Measurements from ENCODE around the gene GADD45B. TPM values are rescaled to one million over a fixed set of nuclear protein-coding genes. Genes with fewer than 3 reads are reported as not detected.
A peak's percentile ranks its signal among the peaks of the same experiment; 100 is the strongest.

The GADD45B gene
- total and polyA plus RNA-seq, 10 of the 15 experiments (the other 5 are each of a cell fraction or from before 2014, with no cell fraction given) = 2.4 to 180 (median 91.1) TPM

GRCh38 chr19:2475702-2476450, at the start of gene GADD45B (continued):
- peak; percentile 96; the same call in 1 of the 2 replicates for TF ChIP-seq TCF3 (IDR thresholded peaks at IDR 0.05; ENCODE audit: borderline replicate concordance, insufficient read depth, low read depth, low read length)
- peak; percentile 89 for TF ChIP-seq ZNF384 (IDR thresholded peaks at IDR 0.05; ENCODE audit: borderline replicate concordance, low read depth, low read length)
- TF ChIP-seq NFIC (IDR thresholded peaks at IDR 0.05; ENCODE audit: low read depth, low read length) = peak; percentile 50; the same call in 1 of the 2 replicates
- TF ChIP-seq EED (IDR thresholded peaks at IDR 0.05; ENCODE audit: low read depth) = peak; percentile 23; the same call in 1 of the 2 replicates
- TF ChIP-seq ZNF622 (IDR thresholded peaks at IDR 0.05) = no peak
- TF ChIP-seq BCLAF1 (IDR thresholded peaks at IDR 0.05) = peak; percentile 71; the same call in 1 of the 2 replicates
- TF ChIP-seq RCOR1 (conservative IDR thresholded peaks at IDR 0.05; ENCODE audit: low read depth, low read length) = no peak; the same call in none of the 2 replicates
- TF ChIP-seq YY1 (IDR thresholded peaks at IDR 0.05; ENCODE audit: low read depth, low read length) = peak; percentile 85
- TF ChIP-seq HDAC2 (IDR thresholded peaks at IDR 0.05) = no peak; the same call in 1 of the 2 replicates
- TF ChIP-seq NFXL1 (IDR thresholded peaks at IDR 0.05; ENCODE audit: borderline replicate concordance) = no peak
- peak; percentile 92 for TF ChIP-seq CBX5 (IDR thresholded peaks at IDR 0.05; ENCODE audit: low read depth)
- peak; percentile 100 for TF ChIP-seq POU2F2 (IDR thresholded peaks at IDR 0.05; ENCODE audit: borderline replicate concordance, low read depth, low read length)
- TF ChIP-seq BACH1 (IDR thresholded peaks at IDR 0.05; ENCODE audit: borderline replicate concordance) = peak; percentile 83
- TF ChIP-seq ZNF217 (IDR thresholded peaks at IDR 0.05) = peak; percentile 53; the same call in 1 of the 2 replicates
- TF ChIP-seq NR2C1 (IDR thresholded peaks at IDR 0.05) = no peak
- peak; percentile 4; the same call in 1 of the 2 replicates for TF ChIP-seq BCL11A (IDR thresholded peaks at IDR 0.05; ENCODE audit: low read depth, low read length)
- peak; percentile 100 for TF ChIP-seq SMAD5 (IDR thresholded peaks at IDR 0.05; ENCODE audit: low read depth)
- no peak for TF ChIP-seq SPI1 (IDR thresholded peaks at IDR 0.05; ENCODE audit: borderline replicate concordance, insufficient read depth, low read depth, low read length)
- TF ChIP-seq NKRF (conservative IDR thresholded peaks at IDR 0.05) = peak; percentile 95
- peak; percentile 75; the same call in 1 of the 2 replicates for TF ChIP-seq TCF12 (IDR thresholded peaks at IDR 0.05; ENCODE audit: low read depth, low read length)
- peak in 1 of 2 experiments; percentile 35; a peak in 1 of 4 replicates for TF ChIP-seq CEBPB (IDR thresholded peaks at IDR 0.05; ENCODE audit: borderline replicate concordance in 1 of 2, low read depth in 2 of 2, low read length in 2 of 2)
- 0 out of 2 replicates have a peak, but pooled peaks have one; percentile 3 for TF ChIP-seq JUNB (IDR thresholded peaks at IDR 0.05)
- 0 out of 2 replicates have a peak, but pooled peaks have one; percentile 15 for TF ChIP-seq IRF4 (IDR thresholded peaks at IDR 0.05; ENCODE audit: low read depth, low read length)
- no peak for TF ChIP-seq KDM1A (IDR thresholded peaks at IDR 0.05; ENCODE audit: borderline replicate concordance)
- peak; percentile 91 to 92 for TF ChIP-seq IKZF2 (IDR thresholded peaks at IDR 0.05)
- no peak; the same call in 1 of the 2 replicates for TF ChIP-seq MTA2 (IDR thresholded peaks at IDR 0.05; ENCODE audit: low read depth)
- TF ChIP-seq IKZF1 (conservative IDR thresholded peaks at IDR 0.05) = peak; percentile 93
- no peak for TF ChIP-seq ZZZ3 (IDR thresholded peaks at IDR 0.05; ENCODE audit: control insufficient read depth, insufficient read length, low read depth)
